HL-60 (cell line): ENCODE measurements around the gene ALDH1L1.
"Not testable (repeated sequence)": the region's sequence is repeated elsewhere in the genome, so short reads cannot be mapped to it uniquely, and the experiment has no call there.

ENCODE experiments used
- DNase-seq, 2 experiments: peaks; one replicate each; pipeline ENCODE4 v3.0.0-alpha.2; 2010 to 2020; ENCODE audit warnings: low read depth in 1 of 2, low spot score in 1 of 2
- H3K27ac ChIP-seq: fragments of 250-450 bp; sonication (Bioruptor Pico); replicated peaks from 2 replicates; pipeline ENCODE4 v1.5.1; 2020; ENCODE audit warnings: mild to moderate bottlenecking, moderate library complexity
- H3K27me3 ChIP-seq: fragments of 250-450 bp; sonication (Bioruptor Pico); 2 replicates; pipeline ENCODE4 v1.5.1; 2021; ENCODE audit warnings: mild to moderate bottlenecking, moderate library complexity; ENCODE audit not compliant: insufficient read depth, poor library complexity, severe bottlenecking
- H3K4me3 ChIP-seq: replicated peaks from 2 replicates; pipeline ENCODE4 v1.5.1; 2011; ENCODE audit warnings: mild to moderate bottlenecking, control low read depth, low read length; ENCODE audit not compliant: insufficient read depth
- CTCF ChIP-seq: IDR thresholded peaks from one replicate; pipeline ENCODE4 v1.5.1; 2011; ENCODE audit warnings: low read length, control low read depth, inconsistent platforms; ENCODE audit not compliant: insufficient read depth
- GABPA ChIP-seq: IDR thresholded peaks from 2 replicates; pipeline ENCODE4 v1.6.1; 2012; ENCODE audit warnings: low read depth
- POLR2AphosphoS5 ChIP-seq: IDR thresholded peaks from 2 replicates; pipeline ENCODE4 v1.6.1; 2012; ENCODE audit warnings: low read depth
- REST ChIP-seq: IDR thresholded peaks from 2 replicates; pipeline ENCODE4 v1.6.1; 2012; ENCODE audit warnings: low read depth; ENCODE audit not compliant: insufficient replicate concordance
- SPI1 ChIP-seq: IDR thresholded peaks from 2 replicates; pipeline ENCODE4 v1.6.1; 2012; ENCODE audit warnings: low read depth, mild to moderate bottlenecking, borderline replicate concordance

Gene ALDH1L1

GRCh38 chr3:126067959-126068358, 112.4 kb downstream of the ALDH1L1 start:
- TF ChIP-seq CTCF, result no peak
- no peak for TF ChIP-seq POLR2AphosphoS5
- TF ChIP-seq REST, result no peak
- TF ChIP-seq GABPA, result no peak
- no peak for TF ChIP-seq SPI1
- DNase-seq, result no peak
- Histone ChIP-seq H3K4me3 (no peak overlapping the region), H3K27me3 (no peaks in the 10 kb centered on the region), H3K27ac (no peak overlapping the region)

GRCh38 chr3:126066676-126067075, 113.7 kb downstream of the ALDH1L1 start:
- DNase-seq, H3K27ac ChIP-seq, H3K27me3 ChIP-seq, H3K4me3 ChIP-seq: not testable (repeated sequence)

GRCh38 chr3:126065876-126066275, 114.5 kb downstream of the ALDH1L1 start:
- TF ChIP-seq POLR2AphosphoS5, result no peak
- TF ChIP-seq REST, result no peak
- TF ChIP-seq GABPA, result no peak
- no peak for TF ChIP-seq CTCF
- TF ChIP-seq SPI1, result no peak
- no peak overlapping the region for H3K4me3 ChIP-seq
- DNase-seq, result no peak
- H3K27me3 ChIP-seq, result no peaks in the 10 kb centered on the region
- no peak overlapping the region for H3K27ac ChIP-seq

GRCh38 chr3:126064627-126065258, 115.6 kb downstream of the ALDH1L1 start:
- TF ChIP-seq GABPA, result no peak
- TF ChIP-seq SPI1, result peak; percentile 55; the same call in 1 of the 2 replicates

GRCh38 chr3:126063358-126063965, 116.9 kb downstream of the ALDH1L1 start:
- TF ChIP-seq CTCF (no peak), POLR2AphosphoS5 (no peak), SPI1 (no peak), GABPA (no peak)
- no peak for DNase-seq
- H3K4me3 ChIP-seq, result no peak overlapping the region
- H3K27me3 ChIP-seq, result no peaks in the 10 kb centered on the region
- no peak overlapping the region for H3K27ac ChIP-seq

More at GRCh38 chr3:126064627-126065258, 115.6 kb downstream of the ALDH1L1 start:
- no peaks in the 10 kb centered on the region for H3K27me3 ChIP-seq
- H3K4me3 ChIP-seq, result no peak overlapping the region
- H3K27ac ChIP-seq, result no peak overlapping the region
- DNase-seq, result peak in 1 of 2 experiments; percentile 66
